CD14-positive monocyte (primary cell): ENCODE results near the gene ZNF48. TPM values are rescaled to one million over a fixed set of nuclear protein-coding genes. Genes with fewer than 3 reads are reported as not detected.

Experiments used
- DNase-seq, 3 donors: peaks; one replicate each; pipeline ENCODE4 v3.0.0-alpha.2; 2011 to 2022
- H2AFZ ChIP-seq: 2 replicates; pipeline ENCODE4 v1.6.0; 2012; ENCODE audit warnings: mild to moderate bottlenecking, low read depth, low read length, inconsistent platforms; ENCODE audit not compliant: insufficient read depth, poor library complexity, severe bottlenecking
- H3K27ac ChIP-seq, 2 donors: 1 replicate in 1 of 2; 2 replicates in 1 of 2; pipeline ENCODE4 v1.5.1; 2012 to 2013; ENCODE audit warnings: low read length in 2 of 2, control low read depth in 1 of 2, inconsistent platforms in 1 of 2, low read depth in 1 of 2, mild to moderate bottlenecking in 1 of 2
- H3K27me3 ChIP-seq, 2 donors: one replicate each; pipeline versions ENCODE4 v1.6.0 to v1.6.1; 2011 to 2013; ENCODE audit warnings: low read length in 2 of 2; ENCODE audit not compliant: control insufficient read depth in 2 of 2, insufficient read depth in 2 of 2
- H3K36me3 ChIP-seq, 2 donors: replicated peaks in 1 of 2; 1 replicate in 1 of 2; 2 replicates in 1 of 2; pipeline versions ENCODE4 v1.5.1 to v1.6.1; 2012 to 2013; ENCODE audit warnings: low read length in 2 of 2, control low read depth in 1 of 2, inconsistent platforms in 1 of 2, mild to moderate bottlenecking in 1 of 2; ENCODE audit not compliant: insufficient read depth in 2 of 2, control insufficient read depth in 1 of 2
- H3K4me1 ChIP-seq, 2 donors: 1 replicate in 1 of 2; 2 replicates in 1 of 2; pipeline versions ENCODE4 v1.5.1 to v1.6.1; 2012 to 2013; ENCODE audit warnings: low read length in 2 of 2, control low read depth in 1 of 2, inconsistent platforms in 1 of 2, mild to moderate bottlenecking in 1 of 2, moderate library complexity in 1 of 2; ENCODE audit not compliant: insufficient read depth in 2 of 2, control insufficient read depth in 1 of 2
- H3K4me2 ChIP-seq: replicated peaks from 2 replicates; pipeline ENCODE3; 2012; ENCODE audit warnings: low read length, moderate library complexity, mild to moderate bottlenecking; ENCODE audit not compliant: poor library complexity, severe bottlenecking; ENCODE audit errors: extremely low read depth
- H3K4me3 ChIP-seq, 3 experiments: fragments of 200-600 bp in 1 of 3; sonication (generic) in 1 of 3; replicated peaks in 1 of 3; 1 replicate in 2 of 3; 2 replicates in 1 of 3; pipeline ENCODE4 v1.5.1; 2011 to 2013; ENCODE audit warnings: low read length in 3 of 3, mild to moderate bottlenecking in 3 of 3, control low read depth in 2 of 3, low read depth in 2 of 3, inconsistent platforms in 1 of 3, moderate library complexity in 1 of 3
- H3K79me2 ChIP-seq: 2 replicates; pipeline ENCODE4 v1.6.0; 2012; ENCODE audit warnings: mild to moderate bottlenecking, control low read depth, inconsistent platforms, low read length, moderate library complexity; ENCODE audit not compliant: insufficient read depth
- H3K9ac ChIP-seq: 2 replicates; pipeline ENCODE4 v1.6.0; 2017; ENCODE audit warnings: low read length, mild to moderate bottlenecking; ENCODE audit not compliant: insufficient read depth, poor library complexity, severe bottlenecking
- H3K9me3 ChIP-seq, 2 donors: replicated peaks in 1 of 2; 1 replicate in 1 of 2; 2 replicates in 1 of 2; pipeline versions ENCODE4 v1.5.1 to v1.6.1; 2012 to 2013; ENCODE audit warnings: low read length in 2 of 2, control low read depth in 1 of 2; ENCODE audit not compliant: control insufficient read depth in 1 of 2, insufficient read depth in 1 of 2
- H4K20me1 ChIP-seq: 2 replicates; pipeline ENCODE4 v1.6.0; 2012; ENCODE audit warnings: mild to moderate bottlenecking, low read length, control low read depth, moderate library complexity; ENCODE audit not compliant: insufficient read depth
- H3K27ac Mint-ChIP-seq, 7 donors: one replicate each; pipeline ENCODE4 v1.8.0; 2020; ENCODE audit warnings: mild to moderate bottlenecking in 7 of 7, mixed read lengths in 7 of 7, moderate library complexity in 6 of 7, inconsistent platforms in 2 of 7
- H3K27me3 Mint-ChIP-seq, 3 donors: one replicate each; pipeline ENCODE4 v1.8.0; 2021 to 2022; ENCODE audit warnings: low read depth in 3 of 3, mild to moderate bottlenecking in 3 of 3, mixed read lengths in 3 of 3, moderate library complexity in 3 of 3, inconsistent platforms in 1 of 3
- H3K36me3 Mint-ChIP-seq, 2 donors: one replicate each; pipeline ENCODE4 v1.8.0; 2020; ENCODE audit warnings: mixed read lengths in 2 of 2, inconsistent platforms in 1 of 2, mild to moderate bottlenecking in 1 of 2
- H3K4me1 Mint-ChIP-seq: one replicate; pipeline ENCODE4 v1.8.0; 2020; ENCODE audit warnings: mild to moderate bottlenecking, mixed read lengths
- H3K4me3 Mint-ChIP-seq, 2 donors: one replicate each; pipeline ENCODE4 v1.8.0; 2020; ENCODE audit warnings: mild to moderate bottlenecking in 2 of 2, mixed read lengths in 2 of 2, moderate library complexity in 1 of 2
- H3K9me3 Mint-ChIP-seq, 7 donors: one replicate each; pipeline ENCODE4 v1.8.0; 2020 to 2022; ENCODE audit warnings: mixed read lengths in 7 of 7, mild to moderate bottlenecking in 6 of 7, moderate library complexity in 6 of 7, inconsistent platforms in 2 of 7
- CTCF ChIP-seq: fragments of 200-600 bp; IDR thresholded peaks from one replicate; pipeline ENCODE4 v1.8.0; 2022; ENCODE audit warnings: antibody characterized with exemption, mild to moderate bottlenecking
- WGBS: methylation state at CpG from one replicate; pipeline ENCODE4 v1.1.5; 2013; ENCODE audit warnings: missing lambda C conversion rate; ENCODE audit not compliant: insufficient coverage; 5-methylcytosine and 5-hydroxymethylcytosine counted together
- intact Hi-C, 2 donors: fragments of 100-400 bp; cut with micrococcal nuclease; formaldehyde crosslinking; loops; one replicate each; pipeline versions ENCODE4 v1.15.0 to v1.15.1; 2023
- polyA plus RNA-seq, 3 donors: library from polyadenylated mRNA; depleted of rRNA in 1 of 3; unstranded in 2 of 3; stranded (reverse) in 1 of 3; fragments of 300-500 nt in 2 of 3; fragments of >200 nt in 1 of 3; fragmentation: Illumina TruSeq in 2 of 3; gene quantifications; 1 replicate in 2 of 3; 2 replicates in 1 of 3; pipeline ENCODE4 v1.2.3, GENCODE V29; 2012 to 2021

ZNF48 gene
- polyA plus RNA-seq, 3 donors: 0.67 to 1.4 (median 0.93) TPM

DNA sequence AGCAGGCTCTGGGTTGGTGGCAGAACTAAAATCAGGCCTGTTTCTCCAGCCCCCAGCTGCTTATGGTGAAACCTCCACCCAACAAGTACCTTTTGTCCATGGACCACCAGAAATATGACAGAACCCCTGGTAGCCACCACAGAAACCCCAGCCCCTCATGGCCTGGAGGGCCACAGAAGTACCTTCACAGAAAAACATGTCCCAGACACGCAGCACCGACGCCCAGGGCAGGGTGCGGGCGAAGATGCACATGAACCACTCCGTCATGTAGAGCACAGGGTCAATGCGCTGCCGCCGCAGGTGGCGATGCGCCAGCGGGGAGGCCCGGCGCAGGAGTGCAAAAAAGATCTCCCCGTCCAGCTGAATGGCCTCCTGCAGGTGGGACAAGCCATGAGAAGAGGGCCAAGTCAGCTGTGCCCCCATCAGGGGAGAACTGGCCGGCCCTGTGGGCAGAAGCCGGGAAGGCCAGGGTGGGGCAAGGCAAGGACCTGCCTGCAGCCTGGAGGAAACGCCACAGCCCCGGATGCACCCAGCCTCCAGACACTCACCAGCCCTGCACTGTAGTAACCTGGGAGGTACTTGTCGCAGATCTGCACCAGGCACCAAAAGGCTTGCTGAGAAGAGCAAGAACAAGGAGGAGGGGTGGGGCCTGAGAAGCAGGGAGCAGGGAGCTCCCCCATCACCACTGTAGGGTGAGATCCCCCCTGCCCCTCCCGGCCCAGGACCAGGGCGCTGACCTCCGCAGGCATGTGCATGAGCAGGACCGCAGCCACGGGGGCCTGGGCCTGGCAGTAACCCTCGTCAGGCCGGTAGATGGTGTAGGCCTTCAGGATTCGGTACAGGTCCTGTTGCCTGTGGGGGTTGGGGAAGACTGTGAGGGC lies 36.0 kb upstream of the ZNF48 start:
- TF ChIP-seq CTCF: no peak
- Histone ChIP-seq H3K27ac (no peak overlapping the region), H3K9ac (no peak overlapping the region), H3K4me3 (no peak overlapping the region), H4K20me1 (peaks cover 79% of the 10 kb centered on the region), H3K4me1 (peaks cover 20 to 29% of the 10 kb centered on the region in 2 donors), H3K4me2 (no peak overlapping the region), H3K36me3 (peaks cover 59 to 73% of the 10 kb centered on the region in 2 donors), H3K27me3 (no peaks in the 10 kb centered on the region), H2AFZ (no peak overlapping the region), H3K9me3 (no peaks in the 10 kb centered on the region), H3K79me2 (peaks cover 74% of the 10 kb centered on the region)
- WGBS: 96% methylated on average over 26 of the region's 28 CpGs
- Mint-ChIP-seq H3K27ac (peak overlapping the region in 4 of 7 donors; percentile 19 to 66 (median 24)), H3K4me1 (peaks cover 26% of the 10 kb centered on the region), H3K9me3 (no peaks in the 10 kb centered on the region), H3K4me3 (no peak overlapping the region), H3K27me3 (peaks cover 0 to 1% (median 0%) of the 10 kb centered on the region in 3 donors), H3K36me3 (peaks cover 59 to 73% of the 10 kb centered on the region in 2 donors)
- no peak for DNase-seq
- intact Hi-C loops: loop anchor here in 1 of 2 donors (10.0 kb wide), 1 partner anchor 46 kb away; the partner anchor contains the start of gene ZNF771

DNA sequence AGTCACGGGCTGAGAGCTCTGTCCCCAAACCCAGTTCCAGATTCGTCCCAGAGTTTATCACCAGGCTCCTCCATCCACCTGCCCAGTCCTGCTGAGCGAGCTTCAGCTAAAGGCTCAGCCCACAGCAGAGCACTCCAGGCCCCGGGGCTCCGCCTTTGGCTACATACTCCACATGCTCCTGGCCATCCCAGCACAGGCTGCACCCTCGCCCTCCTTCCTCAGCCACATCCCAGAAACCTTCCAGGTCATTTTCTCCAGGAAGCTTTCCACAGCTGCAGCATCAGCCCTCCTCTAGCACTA lies 35.4 kb upstream of the ZNF48 start:
- no peak overlapping the region for H3K4me2 ChIP-seq
- TF ChIP-seq CTCF: no peak
- H3K4me3 ChIP-seq: no peak overlapping the region
- H3K27ac ChIP-seq: peak overlapping the region in 1 of 2 donors; percentile 12
- Mint-ChIP-seq H3K27me3 (peaks cover 0 to 1% (median 0%) of the 10 kb centered on the region in 3 donors), H3K4me1 (peaks cover 21% of the 10 kb centered on the region), H3K9me3 (no peaks in the 10 kb centered on the region), H3K4me3 (no peak overlapping the region), H3K27ac (peak overlapping the region in 3 of 7 donors; percentile 21 to 80 (median 49)), H3K36me3 (peaks cover 65 to 79% of the 10 kb centered on the region in 2 donors)
- H3K9me3 ChIP-seq: no peaks in the 10 kb centered on the region
- no peak for DNase-seq
- peaks cover 74% of the 10 kb centered on the region for H3K79me2 ChIP-seq
- WGBS: 98% methylated on average over 5 of the region's 6 CpGs
- no peak overlapping the region for H2AFZ ChIP-seq
- no peak overlapping the region for H3K9ac ChIP-seq
- no peaks in the 10 kb centered on the region for H3K27me3 ChIP-seq
- peaks cover 15 to 23% of the 10 kb centered on the region in 2 donors for H3K4me1 ChIP-seq
- H3K36me3 ChIP-seq: peaks cover 65 to 79% of the 10 kb centered on the region in 2 donors
- H4K20me1 ChIP-seq: peaks cover 79% of the 10 kb centered on the region
- intact Hi-C loops: loop anchor here in 1 of 2 donors (10.0 kb wide), 1 partner anchor 45 kb away; the partner anchor contains the start of gene ZNF771
